CD4-positive, alpha-beta T cell treated with Interleukin-1 beta for 1 hour (primary cell): ENCODE measurements around the gene RPL7A.
"Not testable (repeated sequence)": the region's sequence is repeated elsewhere in the genome, so short reads cannot be mapped to it uniquely, and the experiment has no call there.

Source experiments
- DNase-seq, 2 donors: peaks; one replicate each; pipeline ENCODE4 v3.0.0-alpha.2; 2020 to 2022

Gene RPL7A

DNA sequence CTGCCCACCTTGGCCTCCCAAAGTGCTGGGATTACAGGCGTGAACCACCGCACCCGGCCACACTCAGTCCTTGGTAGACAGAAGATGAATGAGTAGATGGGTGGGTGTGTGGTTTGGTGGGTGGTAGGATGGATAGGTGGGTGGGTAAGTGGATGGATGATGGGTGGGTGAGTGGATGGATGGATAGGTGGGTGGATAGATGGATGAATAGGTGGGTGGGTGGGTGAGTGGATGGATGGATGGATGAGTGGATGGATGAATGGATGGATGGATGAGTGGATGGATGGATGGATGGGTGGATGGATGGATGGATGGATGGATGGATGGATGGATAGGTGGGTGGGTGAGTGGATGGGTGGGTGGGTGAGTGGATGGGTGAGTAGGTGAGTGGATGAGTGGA, 44.3 kb downstream of the RPL7A start:
- not testable (repeated sequence) for DNase-seq

DNA sequence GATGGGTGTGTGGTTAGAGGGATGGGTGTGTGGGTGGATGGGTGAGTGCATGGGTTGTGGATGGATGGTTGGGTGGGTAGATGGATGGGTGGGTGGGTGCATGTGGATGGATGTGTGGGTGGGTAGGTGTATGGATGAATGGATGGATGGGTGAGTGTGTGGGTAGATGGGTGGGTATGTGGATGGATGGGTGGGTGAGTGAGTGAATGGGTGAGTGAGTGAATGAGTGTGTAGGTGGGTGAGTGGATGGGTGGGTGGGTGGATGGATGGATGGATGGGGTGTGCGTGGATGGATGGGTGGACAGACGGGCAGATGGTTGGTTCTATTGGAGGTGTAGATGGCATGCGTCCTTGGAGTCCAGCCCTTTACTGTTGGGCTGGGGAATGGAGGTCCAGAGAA, 45.4 kb downstream of the RPL7A start:
- no peak for DNase-seq

DNA sequence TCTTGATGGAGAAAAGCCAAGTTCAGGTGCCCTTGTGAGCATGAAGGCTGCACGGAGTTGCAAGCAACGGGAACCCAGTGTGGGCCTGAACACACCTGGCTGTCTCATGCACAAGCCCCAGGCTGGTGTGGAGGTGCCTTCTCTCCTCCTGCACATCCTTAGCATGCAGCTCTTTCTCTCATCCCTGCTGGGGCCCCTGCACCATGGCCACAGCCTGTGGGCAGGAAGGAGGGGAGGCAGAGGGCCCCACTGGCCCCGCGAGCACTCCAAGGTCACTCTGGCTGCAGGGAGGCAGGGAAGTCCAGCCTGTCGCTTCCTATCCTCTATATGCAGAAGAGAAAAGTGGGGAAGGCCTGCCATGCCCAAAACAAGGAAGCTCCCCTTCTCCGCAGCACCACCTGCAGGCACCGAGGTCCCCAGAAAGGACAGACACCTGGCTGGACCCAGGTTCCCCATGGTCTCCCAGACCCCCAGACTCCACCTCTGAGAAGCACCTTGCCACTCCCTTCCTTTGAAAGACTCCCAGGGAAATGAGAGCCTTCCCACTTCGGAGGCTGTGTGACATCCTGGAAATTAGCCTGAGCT, 46.8 kb downstream of the RPL7A start:
- no peak for DNase-seq

DNA sequence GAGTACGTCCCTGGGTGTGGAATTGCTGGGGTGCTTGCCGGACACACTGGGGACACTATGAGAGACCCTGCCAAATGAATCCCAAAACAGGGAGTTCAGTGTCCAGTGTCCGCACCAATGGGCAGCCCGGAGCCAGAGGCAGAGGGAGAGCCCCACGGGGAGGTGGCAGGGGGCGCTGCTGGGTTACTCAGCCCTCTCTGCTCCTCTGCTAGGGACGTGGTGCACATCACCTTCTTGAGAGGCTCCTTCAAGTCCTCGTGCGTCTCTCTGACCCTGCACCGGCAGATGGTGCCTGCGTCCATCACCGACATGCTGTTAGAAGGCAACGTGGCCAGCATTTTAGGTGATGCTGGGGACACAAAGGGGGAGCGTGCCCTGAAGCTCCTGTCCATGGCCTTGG, 48.9 kb downstream of the RPL7A start:
- DNase-seq, result no peak

DNA sequence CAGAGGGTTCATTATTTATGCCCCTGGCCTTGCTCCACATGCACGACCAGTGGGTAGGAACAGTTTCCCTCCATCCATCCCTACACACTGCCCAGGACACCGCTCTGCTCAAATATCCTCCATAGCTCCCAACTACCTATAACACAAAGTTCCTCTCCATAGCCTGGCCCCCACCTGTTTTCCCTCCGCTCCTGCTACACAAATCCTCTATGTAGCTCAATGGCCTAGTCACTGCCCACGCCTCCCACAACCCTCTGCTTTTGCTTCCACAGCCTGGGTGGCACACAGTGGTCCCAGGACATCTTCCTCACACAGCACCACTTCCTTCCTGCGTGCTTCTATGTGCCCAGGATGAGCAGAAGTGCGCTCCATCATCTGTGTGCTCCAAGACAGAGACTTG, 49.4 kb downstream of the RPL7A start:
- DNase-seq, result no peak

DNA sequence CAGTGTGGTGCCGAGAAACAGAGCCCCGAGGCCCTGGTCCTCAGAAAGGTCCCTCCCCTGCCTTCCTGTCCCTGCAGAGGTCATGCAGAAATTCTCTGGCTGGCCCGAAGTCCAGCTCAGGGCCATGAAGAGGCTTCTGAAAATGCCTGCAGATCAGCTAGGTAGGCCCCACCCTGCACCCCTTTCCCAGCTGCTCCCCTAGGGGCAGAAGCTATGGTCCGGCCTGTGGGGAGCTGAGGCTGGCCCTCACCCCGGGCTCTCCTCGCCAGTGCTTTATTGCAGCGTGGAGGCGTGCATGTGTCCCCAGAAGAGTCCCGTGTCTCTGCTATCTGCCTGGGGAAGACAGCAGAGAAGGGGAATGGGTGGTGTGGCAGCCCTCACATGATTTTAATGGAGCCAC, 49.9 kb downstream of the RPL7A start:
- no peak for DNase-seq

DNA sequence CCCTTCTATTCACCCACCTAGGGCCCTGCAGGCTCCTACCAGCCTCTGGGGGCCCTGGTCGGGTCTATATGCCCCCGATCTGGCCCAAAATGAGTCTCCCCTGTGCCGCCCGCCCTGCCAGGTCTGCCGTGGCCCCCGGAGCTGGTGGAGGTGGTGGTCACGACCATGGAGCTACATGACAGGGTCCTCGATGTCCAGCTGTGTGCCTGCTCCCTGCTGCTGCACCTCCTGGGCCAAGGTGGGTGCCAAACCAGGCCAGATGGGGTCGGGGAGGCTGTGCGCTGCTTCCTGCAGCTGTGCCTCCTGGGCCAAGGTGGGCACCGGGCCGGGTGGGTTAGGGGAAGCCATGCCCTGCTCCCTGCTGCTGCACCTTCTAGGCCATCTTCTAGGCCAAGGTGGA, 52.3 kb downstream of the RPL7A start:
- no peak for DNase-seq
